ENCODE results near the gene RFC2.

GRCh38 chr7:74293577-74293908 lies 39.3 kb upstream of the RFC2 start:
- TF ChIP-seq CTCF (IDR thresholded peaks at IDR 0.05) (no peak), POLR2A (IDR thresholded peaks at IDR 0.05) (no peak)
